ENCODE measurements around the gene HM13.

Gene HM13

DNA sequence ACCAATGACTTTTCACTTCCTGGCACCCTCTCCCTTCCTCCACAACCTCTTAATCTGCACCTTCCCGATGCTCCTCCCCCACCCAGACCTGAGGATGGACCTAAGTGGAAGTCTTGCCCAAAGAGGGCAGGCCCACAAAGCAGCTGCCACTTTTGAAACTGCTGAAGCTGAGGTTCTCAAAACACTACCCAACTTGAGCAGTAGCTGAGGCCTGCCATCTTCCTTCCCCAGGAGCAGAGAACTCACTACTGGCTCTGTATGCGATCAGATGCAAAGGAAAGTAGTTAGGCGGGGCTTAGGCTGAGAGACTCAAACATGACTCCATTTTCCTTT is 1.5 kb downstream of the HM13 start:
- Histone ChIP-seq H3K9ac (ENCODE audit: low read depth, low read length, poor library complexity) (no peak overlapping the region), H3K4me1 (ENCODE audit: control insufficient read depth in 2 of 2, insufficient read depth in 1 of 2, low read depth in 1 of 2, low read length in 2 of 2) (peaks cover 8 to 9% of the 10 kb centered on the region in 2 donors), H4K8ac (ENCODE audit: low read depth, low read length) (no peak overlapping the region), H3K79me1 (ENCODE audit: low read depth, low read length) (peaks cover 16% of the 10 kb centered on the region), H2BK12ac (ENCODE audit: low read length) (no peak overlapping the region), H3K9me3 (replicated peaks in 1 of 2; ENCODE audit: control insufficient read depth in 2 of 2, insufficient read depth in 1 of 2, low read depth in 1 of 2, low read length in 2 of 2) (no peaks in the 10 kb centered on the region), H3K4me3 (ENCODE audit: low read length in 2 of 2) (peak overlapping the region in 1 of 2 donors; percentile 96), H4K91ac (ENCODE audit: low read depth, low read length, poor library complexity) (no peak overlapping the region), H3K14ac (ENCODE audit: low read length) (no peak overlapping the region), H2BK5ac (ENCODE audit: low read length) (no peak overlapping the region), H3K36me3 (replicated peaks in 1 of 2; ENCODE audit: control insufficient read depth in 2 of 2, insufficient read depth in 2 of 2, low read length in 2 of 2) (peaks cover 3 to 36% of the 10 kb centered on the region in 2 donors), H3K18ac (ENCODE audit: low read length) (no peak overlapping the region), H2AK5ac (ENCODE audit: low read depth, low read length) (no peak overlapping the region), H3K23ac (ENCODE audit: low read depth, low read length, poor library complexity) (no peak overlapping the region), H3K27me3 (ENCODE audit: control insufficient read depth in 3 of 3, insufficient read depth in 3 of 3, low read depth in 1 of 3, low read length in 3 of 3) (no peaks in the 10 kb centered on the region), H2BK120ac (ENCODE audit: low read depth, low read length) (no peak overlapping the region), H2BK15ac (ENCODE audit: low read length) (no peak overlapping the region), H3K4ac (ENCODE audit: low read length) (no peak overlapping the region), H2AFZ (ENCODE audit: low read length) (no peak overlapping the region), H3K27ac (replicated peaks; ENCODE audit: low read length) (no peak overlapping the region), H3K4me2 (ENCODE audit: insufficient read depth, low read length, poor library complexity, severe bottlenecking) (no peak overlapping the region)
- no CpG with 5 or more reads among the region's 3 CpGs for WGBS, 2 donors (ENCODE audit: extremely low coverage in 2 of 2, insufficient read length in 2 of 2, insufficient replicate concordance in 1 of 2)
- no peak for DNase-seq (ENCODE audit: low spot score)

- no peak for DNase-seq (ENCODE audit: low spot score)
- no peak overlapping the region for H4K8ac ChIP-seq (ENCODE audit: low read depth, low read length)
- H2AFZ ChIP-seq (ENCODE audit: low read length): no peak overlapping the region
- peaks cover 3 to 38% of the 10 kb centered on the region in 2 donors for H3K36me3 ChIP-seq (replicated peaks in 1 of 2; ENCODE audit: control insufficient read depth in 2 of 2, insufficient read depth in 2 of 2, low read length in 2 of 2)
- H2AK5ac ChIP-seq (ENCODE audit: low read depth, low read length): no peak overlapping the region
- peak overlapping the region in 1 of 2 donors; percentile 96 for H3K4me3 ChIP-seq (ENCODE audit: low read length in 2 of 2)
- no peak overlapping the region for H3K18ac ChIP-seq (ENCODE audit: low read length)
- peaks cover 16% of the 10 kb centered on the region for H3K79me1 ChIP-seq (ENCODE audit: low read depth, low read length)
- H3K4ac ChIP-seq (ENCODE audit: low read length): no peak overlapping the region
- H3K9me3 ChIP-seq (replicated peaks in 1 of 2; ENCODE audit: control insufficient read depth in 2 of 2, insufficient read depth in 1 of 2, low read depth in 1 of 2, low read length in 2 of 2): no peaks in the 10 kb centered on the region
- no peak overlapping the region for H3K4me2 ChIP-seq (ENCODE audit: insufficient read depth, low read length, poor library complexity, severe bottlenecking)
- H2BK15ac ChIP-seq (ENCODE audit: low read length): no peak overlapping the region
- no peak overlapping the region for H3K27ac ChIP-seq (replicated peaks; ENCODE audit: low read length)
- no peak overlapping the region for H2BK5ac ChIP-seq (ENCODE audit: low read length)
- no peak overlapping the region for H3K23ac ChIP-seq (ENCODE audit: low read depth, low read length, poor library complexity)
- peaks cover 8 to 9% of the 10 kb centered on the region in 2 donors for H3K4me1 ChIP-seq (ENCODE audit: control insufficient read depth in 2 of 2, insufficient read depth in 1 of 2, low read depth in 1 of 2, low read length in 2 of 2)
- H4K91ac ChIP-seq (ENCODE audit: low read depth, low read length, poor library complexity): no peak overlapping the region
- H3K14ac ChIP-seq (ENCODE audit: low read length): no peak overlapping the region
- H3K9ac ChIP-seq (ENCODE audit: low read depth, low read length, poor library complexity): no peak overlapping the region
- no peak overlapping the region for H2BK120ac ChIP-seq (ENCODE audit: low read depth, low read length)
- H3K27me3 ChIP-seq (ENCODE audit: control insufficient read depth in 3 of 3, insufficient read depth in 3 of 3, low read depth in 1 of 3, low read length in 3 of 3): no peaks in the 10 kb centered on the region
- no peak overlapping the region for H2BK12ac ChIP-seq (ENCODE audit: low read length)
- WGBS, 2 donors (ENCODE audit: extremely low coverage in 2 of 2, insufficient read length in 2 of 2, insufficient replicate concordance in 1 of 2): no CpG with 5 or more reads among the region's 4 CpGs
Observed at GRCh38 chr20:31516166-31516565, 1.9 kb downstream of the HM13 start.

DNA sequence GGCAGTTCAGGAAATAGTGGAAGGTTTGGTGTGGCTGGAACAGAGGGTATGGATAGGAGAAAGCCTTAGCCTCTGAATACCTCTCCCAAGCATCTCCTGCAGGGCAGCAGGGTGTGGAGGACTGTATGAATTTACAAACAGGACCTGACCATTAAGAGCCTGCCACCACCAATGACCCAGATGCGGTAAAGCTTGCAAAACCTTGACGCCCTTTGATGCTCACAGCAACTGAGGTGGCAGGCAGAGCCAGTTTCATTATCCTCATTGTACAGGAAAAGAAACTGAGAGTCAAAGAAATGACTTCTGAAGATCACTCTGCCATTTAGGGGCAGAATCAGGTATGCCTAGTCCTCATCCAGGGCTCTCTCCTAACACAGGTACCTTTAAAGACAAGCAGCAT is 2.4 kb downstream of the HM13 start:
- Histone ChIP-seq H2AK5ac (ENCODE audit: low read depth, low read length) (no peak overlapping the region), H3K9me3 (replicated peaks in 1 of 2; ENCODE audit: control insufficient read depth in 2 of 2, insufficient read depth in 1 of 2, low read depth in 1 of 2, low read length in 2 of 2) (no peaks in the 10 kb centered on the region), H3K27ac (replicated peaks; ENCODE audit: low read length) (no peak overlapping the region), H3K18ac (ENCODE audit: low read length) (no peak overlapping the region), H4K91ac (ENCODE audit: low read depth, low read length, poor library complexity) (no peak overlapping the region), H2AFZ (ENCODE audit: low read length) (no peak overlapping the region), H3K36me3 (replicated peaks in 1 of 2; ENCODE audit: control insufficient read depth in 2 of 2, insufficient read depth in 2 of 2, low read length in 2 of 2) (peaks cover 3 to 38% of the 10 kb centered on the region in 2 donors), H3K4ac (ENCODE audit: low read length) (no peak overlapping the region), H2BK5ac (ENCODE audit: low read length) (no peak overlapping the region), H3K79me1 (ENCODE audit: low read depth, low read length) (peaks cover 16% of the 10 kb centered on the region), H3K23ac (ENCODE audit: low read depth, low read length, poor library complexity) (no peak overlapping the region), H2BK15ac (ENCODE audit: low read length) (no peak overlapping the region), H3K4me2 (ENCODE audit: insufficient read depth, low read length, poor library complexity, severe bottlenecking) (no peak overlapping the region), H2BK120ac (ENCODE audit: low read depth, low read length) (no peak overlapping the region), H4K8ac (ENCODE audit: low read depth, low read length) (no peak overlapping the region), H3K14ac (ENCODE audit: low read length) (no peak overlapping the region), H2BK12ac (ENCODE audit: low read length) (no peak overlapping the region), H3K27me3 (ENCODE audit: control insufficient read depth in 3 of 3, insufficient read depth in 3 of 3, low read depth in 1 of 3, low read length in 3 of 3) (no peaks in the 10 kb centered on the region), H3K9ac (ENCODE audit: low read depth, low read length, poor library complexity) (no peak overlapping the region), H3K4me1 (ENCODE audit: control insufficient read depth in 2 of 2, insufficient read depth in 1 of 2, low read depth in 1 of 2, low read length in 2 of 2) (peaks cover 8 to 9% of the 10 kb centered on the region in 2 donors), H3K4me3 (ENCODE audit: low read length in 2 of 2) (no peak overlapping the region)
- no peak for DNase-seq (ENCODE audit: low spot score)
- no CpG with 5 or more reads among the region's 2 CpGs for WGBS, 2 donors (ENCODE audit: extremely low coverage in 2 of 2, insufficient read length in 2 of 2, insufficient replicate concordance in 1 of 2)

DNA sequence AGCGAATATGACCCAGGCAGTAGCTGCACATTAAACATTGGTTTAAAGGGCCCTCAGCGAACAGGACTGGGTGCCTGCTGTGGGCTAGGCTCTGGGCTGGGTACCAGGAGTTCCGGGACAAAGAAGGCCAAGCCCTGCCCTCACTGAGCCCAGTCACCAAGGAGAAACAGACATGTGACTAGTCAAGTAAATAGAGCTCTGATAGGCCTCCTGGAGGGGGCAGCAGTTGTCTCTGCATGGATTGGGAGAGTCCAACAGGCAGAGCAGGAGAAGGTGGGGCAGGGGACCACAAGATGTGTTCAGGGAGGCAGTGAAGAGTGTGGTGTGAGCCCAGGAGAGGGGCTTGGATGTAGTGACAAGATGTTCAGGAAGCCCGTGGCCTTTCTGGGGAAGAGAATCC is 3.1 kb downstream of the HM13 start:
- H2BK15ac ChIP-seq (ENCODE audit: low read length): no peak overlapping the region
- no peak overlapping the region for H3K4ac ChIP-seq (ENCODE audit: low read length)
- no peak overlapping the region for H3K14ac ChIP-seq (ENCODE audit: low read length)
- H2AFZ ChIP-seq (ENCODE audit: low read length): no peak overlapping the region
- H2AK5ac ChIP-seq (ENCODE audit: low read depth, low read length): no peak overlapping the region
- no peak overlapping the region for H3K9ac ChIP-seq (ENCODE audit: low read depth, low read length, poor library complexity)
- WGBS, 2 donors (ENCODE audit: extremely low coverage in 2 of 2, insufficient read length in 2 of 2, insufficient replicate concordance in 1 of 2): no CpG with 5 or more reads among the region's 4 CpGs
- H4K91ac ChIP-seq (ENCODE audit: low read depth, low read length, poor library complexity): no peak overlapping the region
- no peak overlapping the region for H3K4me3 ChIP-seq (ENCODE audit: low read length in 2 of 2)
- H2BK12ac ChIP-seq (ENCODE audit: low read length): no peak overlapping the region
- H2BK120ac ChIP-seq (ENCODE audit: low read depth, low read length): no peak overlapping the region
- no peaks in the 10 kb centered on the region for H3K9me3 ChIP-seq (replicated peaks in 1 of 2; ENCODE audit: control insufficient read depth in 2 of 2, insufficient read depth in 1 of 2, low read depth in 1 of 2, low read length in 2 of 2)
- no peak overlapping the region for H3K4me2 ChIP-seq (ENCODE audit: insufficient read depth, low read length, poor library complexity, severe bottlenecking)
- H4K8ac ChIP-seq (ENCODE audit: low read depth, low read length): no peak overlapping the region
- H3K4me1 ChIP-seq (ENCODE audit: control insufficient read depth in 2 of 2, insufficient read depth in 1 of 2, low read depth in 1 of 2, low read length in 2 of 2): peaks cover 8 to 9% of the 10 kb centered on the region in 2 donors
- no peak for DNase-seq (ENCODE audit: low spot score)
- H3K79me1 ChIP-seq (ENCODE audit: low read depth, low read length): peaks cover 16% of the 10 kb centered on the region
- peaks cover 3 to 42% of the 10 kb centered on the region in 2 donors for H3K36me3 ChIP-seq (replicated peaks in 1 of 2; ENCODE audit: control insufficient read depth in 2 of 2, insufficient read depth in 2 of 2, low read length in 2 of 2)
- H3K27me3 ChIP-seq (ENCODE audit: control insufficient read depth in 3 of 3, insufficient read depth in 3 of 3, low read depth in 1 of 3, low read length in 3 of 3): no peaks in the 10 kb centered on the region
- H3K18ac ChIP-seq (ENCODE audit: low read length): no peak overlapping the region
- H2BK5ac ChIP-seq (ENCODE audit: low read length): no peak overlapping the region
- H3K23ac ChIP-seq (ENCODE audit: low read depth, low read length, poor library complexity): no peak overlapping the region
- no peak overlapping the region for H3K27ac ChIP-seq (replicated peaks; ENCODE audit: low read length)
